Left forelimb (tissue), 1 donor: ENCODE measurements around the gene APH1B.

Experiments
- DNase-seq: peaks from one replicate; pipeline ENCODE4 v3.0.0-alpha.2; 2018; ENCODE audit warnings: low spot score

APH1B gene

GRCh38 chr15:63254991-63255390 is 22.4 kb upstream of the APH1B start:
- no peak for DNase-seq

DNA sequence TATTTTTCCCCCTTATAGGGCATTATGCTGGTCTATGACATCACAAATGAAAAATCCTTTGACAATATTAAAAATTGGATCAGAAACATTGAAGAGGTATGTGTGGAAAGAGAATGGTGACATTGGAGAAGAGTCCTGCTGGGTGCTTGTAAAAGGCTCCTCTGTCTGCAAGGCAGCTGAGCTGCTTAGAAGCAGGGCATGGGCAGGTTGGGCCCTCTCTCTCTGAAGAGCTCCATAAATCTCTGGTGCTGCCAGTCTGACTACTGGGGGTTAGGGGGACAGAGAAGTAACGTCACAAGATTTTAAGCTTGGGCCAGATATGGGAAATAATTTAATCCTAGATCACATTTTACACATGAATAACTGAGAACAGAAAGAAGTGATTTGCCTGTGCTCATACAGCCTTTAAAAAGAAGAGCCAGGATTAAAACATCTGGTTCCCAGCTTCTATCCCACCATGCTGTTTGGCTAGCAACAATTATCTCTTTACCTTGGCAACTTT is 21.9 kb upstream of the APH1B start:
- no peak for DNase-seq

DNA sequence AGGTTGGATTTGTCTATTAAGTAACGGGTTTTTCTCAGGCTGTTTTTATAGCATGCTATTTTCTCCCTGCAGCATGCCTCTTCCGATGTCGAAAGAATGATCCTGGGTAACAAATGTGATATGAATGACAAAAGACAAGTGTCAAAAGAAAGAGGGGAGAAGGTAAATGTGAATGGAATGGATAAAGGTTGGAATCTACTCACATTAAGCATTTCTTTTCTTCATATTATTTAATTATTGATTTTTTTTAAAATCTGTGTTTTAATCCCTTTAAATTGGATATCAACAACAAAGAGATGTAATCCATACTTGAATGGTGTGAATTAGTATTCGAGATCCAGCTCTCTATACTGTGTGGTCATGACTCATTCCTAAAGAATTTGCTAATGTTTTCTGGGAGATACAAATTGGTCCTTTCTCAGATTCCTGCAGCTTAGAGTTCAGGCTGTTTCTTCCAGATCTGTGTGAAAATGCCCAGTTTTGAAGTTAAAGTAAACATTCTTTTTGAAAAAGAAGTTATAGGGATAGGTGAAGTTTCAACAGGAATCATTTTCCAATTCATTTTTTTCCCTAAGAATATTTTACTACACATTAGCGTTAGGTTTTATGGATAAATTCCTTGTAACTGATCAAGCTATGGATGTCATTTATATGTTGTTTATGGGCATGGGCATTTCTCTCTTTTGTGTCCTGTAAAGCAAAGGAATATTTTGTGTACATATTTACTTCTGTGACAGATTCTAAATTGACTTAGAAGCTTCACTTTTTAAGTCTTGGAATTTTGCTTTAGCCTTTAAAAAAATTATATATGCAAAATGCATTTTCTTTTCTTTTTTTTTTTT is 20.8 kb upstream of the APH1B start:
- no peak for DNase-seq

- DNase-seq = no peak
These were observed 18.7 kb upstream of the APH1B start for GRCh38 chr15:63258658-63259057.

DNA sequence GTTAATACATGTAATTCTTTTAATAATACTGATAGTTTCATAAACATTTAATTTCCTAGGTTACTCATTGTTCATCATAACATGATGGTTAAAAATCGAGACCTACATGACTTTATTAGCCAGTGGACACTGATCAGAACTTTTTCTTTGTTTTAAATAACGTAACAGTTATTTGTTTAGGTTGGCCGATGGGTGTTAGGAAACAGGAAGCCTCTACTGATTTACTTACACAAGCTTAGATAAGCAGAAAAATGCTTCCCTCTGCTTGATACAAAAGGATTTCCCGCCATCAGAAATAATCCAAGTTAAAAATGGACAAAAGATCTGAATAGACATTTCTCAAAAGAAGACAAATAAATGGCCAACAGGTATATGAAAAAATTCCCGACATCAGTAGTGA is 16.6 kb upstream of the APH1B start:
- DNase-seq = no peak

DNA sequence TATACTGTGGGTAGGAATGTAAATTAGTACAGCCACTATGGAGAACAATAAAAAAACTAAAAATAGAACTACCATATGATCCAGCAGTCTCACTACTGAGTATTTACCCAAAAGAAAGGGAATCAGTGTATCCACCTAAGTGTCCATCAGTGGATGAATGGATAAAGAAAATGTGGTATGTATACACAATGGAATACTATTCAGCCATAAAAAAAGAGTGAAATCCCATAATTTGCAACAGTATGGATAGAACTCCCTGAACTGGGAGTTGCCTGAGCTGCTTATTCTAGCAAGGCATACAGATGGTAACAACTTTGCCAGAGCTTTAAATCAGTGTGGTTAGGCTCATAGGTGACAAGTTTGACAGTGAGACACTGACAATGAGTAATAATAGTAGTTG is 16.1 kb upstream of the APH1B start:
- no peak for DNase-seq

GRCh38 chr15:63263519-63263918 is 13.9 kb upstream of the APH1B start:
- no peak for DNase-seq

DNA sequence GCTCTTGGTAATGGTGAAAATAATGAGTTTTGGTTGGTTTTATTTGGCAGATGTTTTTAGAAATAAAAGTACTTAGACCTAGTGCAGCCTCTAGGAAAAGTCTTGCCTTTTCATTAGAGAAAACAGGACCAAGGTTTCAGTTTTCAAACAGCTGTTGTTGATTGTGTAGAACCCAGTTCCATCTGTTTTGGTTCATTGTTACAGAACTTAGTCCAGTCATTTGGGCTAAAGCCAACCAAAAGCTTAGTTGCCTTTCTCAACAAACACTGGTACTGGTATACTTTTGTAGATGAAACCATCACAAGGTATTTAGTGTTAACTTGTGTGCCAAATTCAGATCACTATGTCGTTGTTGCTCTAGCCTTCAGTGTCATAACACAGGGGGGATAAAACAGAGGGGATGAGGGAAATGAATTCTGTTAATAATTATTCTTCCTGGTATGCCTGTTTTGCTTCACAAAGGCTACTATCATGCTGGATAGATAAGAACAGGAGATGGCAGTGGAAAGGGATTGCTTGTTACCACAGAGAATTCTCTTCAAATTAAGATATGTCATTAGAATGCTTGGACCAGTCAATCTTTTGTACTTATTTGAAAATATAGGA is 12.6 kb upstream of the APH1B start:
- no peak for DNase-seq

DNA sequence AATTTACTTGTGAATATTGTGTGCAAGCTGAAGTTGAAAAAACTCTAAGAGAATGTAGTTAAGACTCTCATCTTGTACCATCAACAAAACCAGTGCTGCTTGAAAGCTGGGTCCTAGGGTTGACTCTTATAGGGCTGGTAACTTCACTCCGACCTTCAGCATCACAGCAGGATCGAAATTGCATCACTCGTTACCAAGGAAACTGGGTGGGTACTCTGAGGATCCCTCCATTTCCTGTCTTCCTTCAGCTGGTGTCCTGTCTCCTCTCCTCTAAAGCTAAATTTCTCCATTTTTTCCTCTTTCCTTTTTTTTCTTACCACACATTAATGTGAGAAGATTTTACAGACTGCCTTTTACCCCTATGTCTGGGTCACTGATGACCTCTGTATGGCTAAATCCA is 3.0 kb upstream of the APH1B start:
- no peak for DNase-seq

DNA sequence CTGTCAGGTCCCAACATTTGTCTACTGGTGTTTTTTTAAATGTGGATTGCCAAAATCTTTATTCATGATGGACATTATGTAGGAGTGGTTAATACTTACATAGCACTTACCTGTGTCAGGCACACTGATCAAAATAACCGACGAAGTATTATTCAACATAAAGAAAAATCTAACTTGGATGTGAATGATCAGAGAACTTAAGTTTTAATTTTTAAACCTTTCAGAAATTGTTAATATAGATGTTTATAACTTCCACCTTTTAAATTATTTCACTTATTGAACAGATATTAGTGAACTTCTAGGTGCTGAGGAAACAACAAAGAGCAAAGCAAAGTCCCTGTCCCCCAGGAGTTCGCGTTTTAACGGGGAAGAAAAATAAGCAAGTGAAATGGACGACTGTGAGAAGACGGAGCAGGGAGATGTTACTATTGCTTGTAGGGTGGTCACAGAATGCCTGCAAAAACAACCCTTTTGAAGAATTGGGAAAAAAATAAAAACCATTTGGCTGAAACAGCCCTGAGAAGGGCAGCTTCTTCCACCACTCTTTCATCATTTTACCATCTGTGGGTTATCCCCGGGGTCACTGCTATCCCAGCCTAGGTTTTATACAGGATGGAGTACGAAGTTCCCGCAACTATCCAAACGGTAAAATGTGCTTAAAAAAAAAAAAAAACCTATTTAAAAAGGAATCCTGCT is 915 bp upstream of the APH1B start:
- DNase-seq = no peak

DNA sequence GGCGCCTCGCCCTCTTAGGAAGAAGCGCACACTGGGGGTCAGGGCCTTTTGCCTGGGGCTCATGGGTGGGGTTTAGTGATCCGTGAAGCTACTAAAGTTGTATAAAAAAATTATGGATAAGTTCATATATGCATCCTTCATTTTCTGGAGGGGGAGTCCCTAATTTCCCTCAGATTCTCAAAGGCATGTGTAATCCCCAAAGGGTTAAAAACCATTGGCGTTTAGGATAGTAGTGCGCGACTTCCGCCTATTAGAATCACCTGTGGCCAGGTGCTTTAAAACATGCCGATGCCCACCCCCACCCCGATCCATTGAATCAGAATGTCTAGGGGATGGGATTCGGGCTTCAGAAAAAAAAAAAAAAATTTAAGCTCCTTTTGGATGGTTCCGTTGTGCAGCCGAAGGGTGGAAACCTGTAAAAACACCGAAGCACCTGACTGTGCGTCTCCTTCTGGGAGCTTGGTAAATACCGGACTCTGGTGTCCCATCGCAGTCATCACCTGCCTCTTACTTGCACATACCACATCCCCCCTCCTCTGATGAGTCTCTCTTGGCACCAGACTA is 570 bp downstream of the APH1B start:
- DNase-seq = no peak

DNA sequence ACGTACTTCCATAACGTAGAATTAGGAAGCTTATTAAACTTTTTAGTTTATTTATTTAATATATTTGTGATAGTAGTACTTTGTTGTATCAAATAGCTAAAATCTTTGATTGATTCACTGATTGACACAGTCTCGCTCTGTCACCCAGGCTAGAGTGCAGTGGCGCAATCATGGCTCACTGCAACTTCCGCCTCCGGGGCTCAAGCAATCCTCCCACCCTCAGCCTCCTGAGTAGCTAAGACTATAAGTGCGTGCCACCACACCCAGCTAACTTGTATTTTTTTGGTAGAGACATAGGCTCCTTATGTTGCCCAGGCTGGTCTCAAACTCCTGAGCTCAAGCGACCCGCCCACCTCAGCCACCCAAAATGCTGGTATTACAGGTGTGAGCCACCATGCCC is 5.7 kb downstream of the APH1B start:
- no peak for DNase-seq

GRCh38 chr15:63284335-63284734 is 6.9 kb downstream of the APH1B start:
- DNase-seq = no peak

GRCh38 chr15:63287109-63287508 is 9.7 kb downstream of the APH1B start:
- no peak for DNase-seq

DNA sequence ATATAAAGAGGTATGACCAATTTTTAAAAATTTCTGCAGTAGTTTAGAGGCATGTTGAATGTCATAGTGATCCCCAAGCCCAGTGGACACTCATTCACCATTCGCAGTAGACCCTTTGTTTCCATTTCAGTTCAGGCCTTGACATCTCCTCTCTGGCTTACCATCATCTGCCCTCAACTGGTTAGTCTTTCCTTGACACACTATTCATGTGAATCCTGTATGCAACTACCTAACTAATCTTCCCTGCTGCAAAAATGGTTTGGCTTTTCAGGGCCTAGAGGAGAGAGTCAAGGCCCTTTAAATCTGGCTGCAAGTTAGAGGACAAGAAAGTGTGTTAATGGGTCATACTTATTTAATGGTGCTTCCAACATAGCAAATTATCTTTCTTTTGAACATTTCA is 10.9 kb downstream of the APH1B start:
- no peak for DNase-seq

GRCh38 chr15:63288778-63289378 is 11.5 kb downstream of the APH1B start:
- DNase-seq = no peak

DNA sequence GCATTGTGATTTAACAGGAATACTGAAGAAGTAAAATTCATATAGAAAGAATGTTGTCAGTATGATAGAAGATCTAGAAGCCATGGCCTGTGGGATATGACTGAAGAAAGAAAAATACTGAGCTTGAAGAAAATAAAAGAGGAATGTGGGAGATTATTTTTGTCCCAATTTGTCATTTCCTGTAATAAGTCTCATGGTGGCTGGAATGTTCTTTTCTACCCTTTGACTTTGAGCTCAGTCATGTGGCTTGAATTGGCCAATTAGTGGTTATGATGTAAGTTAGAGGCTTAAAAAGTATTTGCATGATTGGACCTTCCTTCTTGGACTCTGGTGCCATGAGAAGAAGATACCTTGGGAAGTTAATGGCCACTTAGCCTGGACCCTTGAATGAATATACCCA is 14.1 kb downstream of the APH1B start:
- DNase-seq = no peak

DNA sequence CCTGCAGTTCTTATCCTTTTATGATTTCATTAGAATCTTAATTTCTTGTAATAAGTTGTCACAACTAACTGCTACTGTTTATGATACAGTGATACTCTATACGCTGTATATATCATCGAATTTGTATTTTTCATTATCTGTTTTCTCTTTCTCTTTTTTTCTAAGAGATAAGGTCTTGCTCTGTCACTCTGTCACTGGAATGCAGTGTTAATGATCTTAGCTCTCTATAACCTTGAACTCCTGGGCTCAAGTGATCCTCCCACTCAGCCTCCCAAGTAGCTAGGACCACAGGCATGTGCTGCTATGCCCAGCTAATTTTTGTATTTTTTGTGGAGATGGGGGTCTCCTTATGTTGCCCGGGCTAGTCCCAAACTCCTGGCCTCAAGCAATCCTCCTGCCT is 14.8 kb downstream of the APH1B start:
- DNase-seq = no peak

DNA sequence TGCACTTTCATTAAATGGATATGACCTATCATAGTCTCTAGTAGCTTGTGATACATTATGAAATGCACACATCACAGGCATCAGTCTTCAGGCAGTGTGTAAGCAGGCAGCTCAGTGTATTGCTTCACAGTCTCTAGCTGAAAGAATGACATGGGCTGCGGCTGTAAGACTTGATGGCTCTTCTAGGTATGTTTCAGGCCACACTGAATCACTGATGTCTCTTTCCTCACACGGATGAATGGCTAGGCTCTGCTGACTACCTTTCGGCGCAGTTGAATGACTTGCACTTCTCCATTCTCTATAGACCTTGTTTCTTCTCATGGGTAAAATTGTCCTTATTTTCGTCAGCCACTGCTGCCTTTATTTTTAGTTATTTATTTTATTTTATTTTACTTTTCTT is 15.4 kb downstream of the APH1B start:
- DNase-seq = no peak

GRCh38 chr15:63294359-63294758 is 17.0 kb downstream of the APH1B start:
- no peak for DNase-seq

DNA sequence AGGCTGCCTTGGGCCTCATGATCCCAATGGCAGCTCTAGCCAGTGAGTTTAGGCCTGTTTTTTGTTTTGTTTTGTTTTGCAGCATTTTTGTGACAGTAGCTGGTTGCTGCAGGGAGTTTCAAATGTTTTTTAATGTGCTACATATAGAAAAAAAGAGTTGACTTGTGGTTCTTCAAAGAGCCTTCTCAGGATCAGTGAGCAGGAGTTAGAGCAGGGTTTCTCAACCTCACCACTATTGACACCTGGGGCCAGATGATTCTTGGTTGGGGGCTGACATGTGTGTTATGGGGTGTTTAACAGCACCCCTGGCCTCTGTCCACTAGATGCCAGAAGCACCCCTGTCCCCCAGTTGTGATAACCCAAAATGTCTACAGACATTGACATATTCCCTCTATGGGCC is 17.9 kb downstream of the APH1B start:
- no peak for DNase-seq

DNA sequence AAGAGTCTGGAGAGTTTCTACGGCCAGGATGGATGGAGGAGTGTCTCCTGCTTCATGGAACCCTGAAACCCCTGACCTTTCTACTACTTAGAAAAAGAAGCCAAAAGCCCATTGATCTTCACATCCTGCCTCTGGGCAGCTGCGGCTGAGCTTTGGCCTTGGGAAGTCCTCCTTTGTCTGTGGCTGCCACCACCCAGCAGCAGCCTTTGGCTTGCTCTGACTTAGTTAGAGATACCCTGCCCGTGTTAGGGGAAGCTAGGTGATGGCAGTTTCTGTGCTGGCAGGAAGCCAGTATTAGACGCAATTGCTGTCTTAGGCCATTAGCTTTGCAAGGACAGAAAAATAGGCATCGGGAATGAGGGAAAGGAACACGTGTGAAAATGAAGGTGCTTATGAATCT is 18.8 kb downstream of the APH1B start:
- no peak for DNase-seq
